Jurkat, Clone E6-1 (cell line): Measurements from ENCODE around the gene FBLN2.
A peak's percentile ranks its signal among the peaks of the same experiment; 100 is the strongest.

Source experiments
- DNase-seq: peaks from one replicate; pipeline ENCODE4 v3.0.0-alpha.2; 2011; ENCODE audit warnings: low read depth, low spot score
- H3K4me3 ChIP-seq: 2 replicates; pipeline ENCODE4 v1.5.1; 2011; ENCODE audit warnings: mild to moderate bottlenecking, low read length, control low read depth, moderate library complexity

The FBLN2 gene

DNA sequence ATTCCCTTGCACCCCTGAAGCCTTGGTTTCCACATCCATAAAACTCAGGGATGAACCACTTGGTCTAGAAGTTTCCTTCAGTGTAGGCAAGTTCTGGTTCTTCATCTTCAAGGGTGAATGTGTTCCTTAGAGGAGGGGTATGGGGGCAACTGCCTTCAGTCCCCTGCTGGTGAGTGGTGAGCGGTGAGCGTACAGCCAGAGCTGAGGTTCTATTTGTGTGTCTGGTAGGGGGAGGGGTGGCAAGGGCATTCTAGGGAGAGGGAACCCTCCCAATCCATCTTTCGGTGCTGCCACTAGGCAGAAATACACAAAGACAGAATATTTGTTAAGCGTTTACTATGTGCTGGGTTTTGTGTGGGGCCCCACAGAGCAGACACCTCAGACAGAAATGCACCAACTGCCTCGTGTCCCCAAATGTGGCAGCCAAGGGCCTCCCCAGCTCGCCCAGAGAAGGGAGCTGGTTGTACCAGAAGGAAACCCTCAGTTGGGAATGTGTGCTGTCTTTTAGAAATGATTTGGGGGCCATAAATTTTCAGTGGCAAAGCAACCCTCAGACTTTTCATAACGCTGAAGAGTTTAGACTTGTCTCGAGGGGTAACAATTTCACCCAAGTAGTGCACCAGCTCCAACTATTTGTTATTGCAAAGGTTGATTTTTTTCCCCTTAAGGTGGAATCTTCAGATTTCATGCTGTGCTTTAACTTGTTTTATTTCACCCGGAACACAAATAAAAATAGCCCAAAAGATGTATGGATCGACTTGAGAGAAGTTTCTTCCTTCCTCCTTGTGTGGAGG lies 137.6 kb downstream of the FBLN2 start:
- DNase-seq = no peak
- H3K4me3 ChIP-seq = no peak overlapping the region

DNA sequence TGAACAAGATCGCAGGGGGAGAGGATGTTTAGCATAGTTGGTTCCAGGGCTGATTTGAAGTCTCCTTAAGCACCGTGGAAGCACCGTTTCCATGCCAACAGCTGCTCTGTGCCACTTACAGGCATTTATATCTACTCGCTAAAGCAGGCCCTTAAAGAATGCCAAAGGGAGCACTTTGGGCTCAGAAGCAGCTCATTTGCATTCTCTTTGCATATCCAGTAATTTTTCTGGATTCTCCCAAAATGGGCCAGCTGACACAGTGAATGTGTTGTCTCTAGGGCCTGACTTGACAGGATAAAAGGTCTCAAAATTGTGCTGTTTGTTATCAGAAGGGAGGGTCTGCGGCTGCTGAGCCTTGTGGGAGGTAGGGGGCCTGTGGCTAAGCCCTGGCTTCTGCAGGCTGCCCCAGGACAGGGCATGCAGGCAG lies 138.6 kb downstream of the FBLN2 start:
- peak; percentile 10 for DNase-seq

More for the DNA sequence above, 138.6 kb downstream of the FBLN2 start:
- H3K4me3 ChIP-seq = no peak overlapping the region
